Measurements from ENCODE around the gene EIPR1.

DNA sequence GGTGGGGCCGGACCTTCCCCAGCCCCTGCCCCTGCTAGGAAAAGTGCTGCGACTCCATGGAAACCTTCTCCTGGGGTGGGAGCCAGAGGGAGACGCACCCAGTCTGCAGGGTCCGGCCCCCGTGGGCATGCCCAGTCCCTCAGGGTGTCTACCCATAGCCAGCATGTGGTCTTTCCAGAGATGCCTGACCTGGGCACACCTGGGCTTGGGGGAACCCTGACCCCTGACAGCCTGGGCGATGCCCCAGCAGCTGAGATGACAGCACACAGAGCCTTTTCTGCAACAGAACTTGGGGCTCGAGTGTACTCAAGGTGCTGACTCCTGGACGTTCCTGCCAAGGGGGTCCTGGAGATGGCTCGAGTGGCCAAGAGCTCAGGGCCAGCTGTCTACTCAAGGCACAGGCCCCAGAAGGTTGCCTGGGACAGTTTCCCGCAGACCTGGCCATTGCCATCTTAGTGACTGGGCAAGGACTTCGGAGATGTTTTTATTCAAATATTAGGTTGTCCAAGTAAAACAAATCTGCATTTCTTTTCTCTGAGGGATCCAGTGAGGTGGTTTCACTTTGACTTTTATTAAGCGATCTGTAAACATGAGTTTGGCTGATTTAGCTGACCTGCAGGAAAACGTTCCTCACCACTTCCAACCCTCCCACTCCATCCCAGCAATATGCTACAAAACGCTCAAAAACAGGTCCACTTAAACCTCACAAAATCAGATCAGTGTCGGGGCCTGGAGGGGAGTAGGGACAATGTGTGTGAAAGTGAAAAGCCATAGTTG is 228.0 kb downstream of the EIPR1 start:
- TF ChIP-seq CTCF (IDR thresholded peaks at IDR 0.05; ENCODE audit: insufficient read depth, low read depth, low read length) (no peak), EZH2 (IDR thresholded peaks at IDR 0.05; ENCODE audit: insufficient read depth, low read length) (no peak)
